ENCODE measurements around the gene ZNF680.

DNA sequence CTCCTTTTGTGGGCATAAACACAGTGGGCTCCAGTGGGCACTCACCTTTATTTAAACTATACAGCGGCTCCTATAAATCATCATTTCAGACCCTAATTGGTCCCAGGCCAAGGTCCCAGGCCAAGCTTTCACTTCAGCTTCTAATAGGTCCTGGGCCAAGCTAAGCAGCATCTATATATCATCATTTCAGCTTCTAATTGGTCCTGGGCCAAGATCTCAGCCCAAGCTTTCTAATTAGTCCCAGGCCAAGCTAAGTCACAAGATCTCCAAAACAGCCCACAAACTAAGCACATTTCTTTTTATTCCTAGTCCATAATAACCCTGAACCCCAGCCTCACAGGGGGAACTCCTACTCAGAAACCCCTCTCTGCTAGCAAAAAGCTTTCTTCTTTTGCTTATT is 47.1 kb downstream of the ZNF680 start:
- TF ChIP-seq, protein P1, sequence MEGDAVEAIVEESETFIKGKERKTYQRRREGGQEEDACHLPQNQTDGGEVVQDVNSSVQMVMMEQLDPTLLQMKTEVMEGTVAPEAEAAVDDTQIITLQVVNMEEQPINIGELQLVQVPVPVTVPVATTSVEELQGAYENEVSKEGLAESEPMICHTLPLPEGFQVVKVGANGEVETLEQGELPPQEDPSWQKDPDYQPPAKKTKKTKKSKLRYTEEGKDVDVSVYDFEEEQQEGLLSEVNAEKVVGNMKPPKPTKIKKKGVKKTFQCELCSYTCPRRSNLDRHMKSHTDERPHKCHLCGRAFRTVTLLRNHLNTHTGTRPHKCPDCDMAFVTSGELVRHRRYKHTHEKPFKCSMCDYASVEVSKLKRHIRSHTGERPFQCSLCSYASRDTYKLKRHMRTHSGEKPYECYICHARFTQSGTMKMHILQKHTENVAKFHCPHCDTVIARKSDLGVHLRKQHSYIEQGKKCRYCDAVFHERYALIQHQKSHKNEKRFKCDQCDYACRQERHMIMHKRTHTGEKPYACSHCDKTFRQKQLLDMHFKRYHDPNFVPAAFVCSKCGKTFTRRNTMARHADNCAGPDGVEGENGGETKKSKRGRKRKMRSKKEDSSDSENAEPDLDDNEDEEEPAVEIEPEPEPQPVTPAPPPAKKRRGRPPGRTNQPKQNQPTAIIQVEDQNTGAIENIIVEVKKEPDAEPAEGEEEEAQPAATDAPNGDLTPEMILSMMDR (IDR thresholded peaks at IDR 0.05; ENCODE audit: low read depth, low read length, poor library complexity, severe bottlenecking) = no peak
- no peak for TF ChIP-seq EZH2phosphoT487 (IDR thresholded peaks at IDR 0.05; ENCODE audit: borderline replicate concordance, low read length)

Measured in DOHH2 (cell line).